Stimulated activated CD8-positive, alpha-beta memory T cell treated with anti-CD3 and anti-CD28 coated beads, Interleukin-12 subunit alpha, Interleukin-12 subunit beta, amount 100 ng/mL, for 24 hours (primary cell): ENCODE results near the gene CSNK1G1.
"Not testable (repeated sequence)": the region's sequence is repeated elsewhere in the genome, so short reads cannot be mapped to it uniquely, and the experiment has no call there.

Source experiments
- DNase-seq: peaks from one replicate; pipeline ENCODE4 v3.0.0-alpha.2; 2020; ENCODE audit errors: extremely low read depth

Gene CSNK1G1

DNA sequence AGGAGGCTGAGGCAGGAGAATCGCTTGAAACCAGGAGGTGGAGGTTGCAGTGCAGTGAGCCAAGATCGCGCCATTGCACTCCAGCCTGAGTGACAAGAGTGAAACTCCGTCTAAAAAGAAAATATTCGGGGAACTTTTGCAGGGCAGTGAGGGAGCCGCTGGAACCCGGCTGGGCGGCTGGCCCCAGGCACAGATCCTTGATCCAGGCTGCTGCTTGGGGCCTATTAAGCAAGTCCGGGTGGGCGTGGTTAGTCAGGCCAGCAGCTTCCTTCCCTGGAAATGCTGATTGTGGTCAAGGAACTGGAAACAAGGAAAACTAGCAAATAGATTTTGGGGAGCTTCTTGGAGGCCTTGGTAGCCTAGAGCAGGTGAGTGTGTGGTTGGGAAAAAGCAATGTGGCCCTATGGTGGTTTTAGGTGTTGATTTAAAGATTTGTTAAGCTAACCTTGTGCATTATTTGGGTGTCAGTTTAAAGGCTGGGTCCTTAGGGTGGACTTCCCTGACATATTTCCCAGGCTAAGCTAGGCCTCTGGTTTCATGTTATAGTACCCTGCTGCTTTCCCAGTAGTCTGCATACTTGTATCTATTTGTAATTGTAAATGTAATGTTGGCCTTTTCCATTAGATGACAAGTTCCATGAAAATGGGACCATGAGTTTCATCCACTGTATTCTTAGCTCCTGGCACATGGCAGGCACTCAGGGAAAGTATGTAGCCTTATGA is 222.2 kb downstream of the CSNK1G1 start:
- no peak for DNase-seq

DNA sequence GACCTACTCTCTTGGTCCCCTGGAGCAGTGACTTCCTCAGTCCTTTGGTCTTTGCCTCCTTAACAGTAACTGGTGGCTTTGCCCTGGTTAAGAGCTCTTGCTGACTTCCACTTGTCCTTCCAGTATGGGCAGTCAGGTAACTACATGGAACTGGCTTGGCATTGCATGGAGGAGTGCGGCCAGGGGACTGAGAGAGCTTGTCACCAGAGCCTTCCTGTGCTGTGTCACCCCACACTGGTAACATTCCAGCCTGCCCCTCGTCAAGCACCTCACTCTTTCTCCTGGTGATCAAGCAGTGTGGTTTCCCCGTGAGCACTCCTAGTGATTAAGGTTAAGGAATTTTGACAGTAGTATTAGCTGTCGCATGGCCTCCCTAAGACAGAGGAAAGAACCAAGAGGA is 223.8 kb downstream of the CSNK1G1 start:
- no peak for DNase-seq

DNA sequence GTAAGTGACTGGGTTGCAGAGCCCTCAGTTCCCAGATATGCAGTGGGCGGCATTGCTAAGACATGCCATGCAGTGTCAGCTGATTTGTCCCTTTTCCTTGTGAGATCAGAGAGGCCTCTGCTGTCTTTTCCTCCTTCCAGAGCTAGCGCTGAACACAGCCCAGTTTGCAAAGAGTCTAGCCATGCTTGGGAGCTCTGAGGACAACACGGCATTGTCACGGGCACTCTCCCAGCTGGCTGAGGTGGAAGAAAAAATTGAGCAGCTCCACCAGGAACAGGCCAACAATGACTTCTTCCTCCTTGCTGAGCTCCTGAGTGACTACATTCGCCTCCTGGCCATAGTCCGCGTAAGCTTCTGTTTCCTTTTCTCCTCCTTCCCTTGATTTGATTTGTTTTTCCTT is 224.4 kb downstream of the CSNK1G1 start:
- no peak for DNase-seq

DNA sequence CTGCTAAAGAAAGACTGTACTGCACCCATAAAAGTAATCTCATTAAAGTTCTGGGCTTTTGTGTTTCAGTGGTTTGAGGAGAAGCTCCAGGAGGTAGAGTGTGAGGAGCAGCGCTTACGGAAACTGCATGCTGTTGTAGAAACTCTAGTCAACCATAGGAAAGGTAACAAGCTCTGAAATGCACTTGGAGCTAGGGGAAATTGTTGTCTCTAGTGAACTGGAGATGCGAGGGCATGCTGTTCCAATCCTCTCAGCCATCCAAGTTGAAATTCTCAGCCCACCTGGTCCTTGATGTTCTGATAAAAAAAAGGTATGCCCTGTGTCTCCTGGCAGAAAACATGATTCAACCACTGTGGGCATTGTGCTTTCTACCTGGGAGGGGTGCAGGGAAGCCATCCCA is 225.8 kb downstream of the CSNK1G1 start:
- no peak for DNase-seq

DNA sequence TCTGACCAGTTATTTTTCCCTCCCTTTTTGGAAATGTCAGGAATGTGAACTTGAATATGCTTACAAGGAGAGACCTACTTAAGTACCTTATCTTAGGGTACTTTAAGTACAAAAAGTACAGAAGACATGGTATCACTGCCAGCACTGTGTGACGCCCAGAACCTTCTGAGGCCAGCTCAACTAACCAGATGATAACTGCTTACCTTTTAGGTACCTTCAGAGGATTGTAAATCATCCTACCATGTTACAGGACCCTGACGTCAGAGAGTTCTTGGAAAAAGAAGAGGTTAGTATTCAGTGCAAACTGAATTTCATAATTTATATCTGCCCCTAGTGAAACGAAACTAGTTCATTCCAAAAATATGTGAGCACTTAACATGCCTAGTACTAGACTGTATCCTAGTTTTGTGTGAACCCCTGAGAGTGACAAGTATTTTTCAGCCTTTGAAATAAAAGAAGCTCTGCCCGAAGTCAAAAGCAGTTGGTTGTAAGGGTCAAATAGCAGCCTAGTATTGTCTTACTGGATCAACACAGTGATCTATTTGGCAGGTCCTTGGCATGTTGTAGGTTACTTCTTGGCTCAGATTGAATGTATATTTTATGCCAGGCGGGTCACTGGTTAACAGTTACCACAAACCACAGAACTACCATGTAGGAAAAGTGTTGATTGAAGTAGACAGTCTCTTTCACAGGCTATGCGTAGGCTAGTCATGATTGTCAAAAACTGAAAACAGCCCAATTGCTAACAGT is 228.3 kb downstream of the CSNK1G1 start:
- no peak for DNase-seq

DNA sequence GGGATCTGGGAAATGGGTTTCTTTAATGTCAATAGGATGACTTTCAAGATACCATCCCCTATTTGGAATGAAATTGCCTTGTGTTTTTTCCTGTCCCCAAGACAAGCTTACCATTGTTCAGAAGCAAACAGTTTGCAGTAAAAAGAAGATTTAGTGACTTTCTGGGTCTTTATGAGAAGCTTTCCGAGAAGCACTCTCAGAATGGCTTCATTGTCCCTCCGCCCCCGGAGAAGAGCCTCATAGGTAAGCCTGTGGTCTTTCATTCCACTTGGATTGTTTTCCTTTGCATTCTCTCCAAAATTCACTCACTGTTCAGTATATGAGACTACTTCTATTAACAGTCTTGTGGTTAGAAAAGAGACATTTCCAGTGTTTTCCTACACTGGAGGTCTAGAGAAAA is 230.0 kb downstream of the CSNK1G1 start:
- no peak for DNase-seq

DNA sequence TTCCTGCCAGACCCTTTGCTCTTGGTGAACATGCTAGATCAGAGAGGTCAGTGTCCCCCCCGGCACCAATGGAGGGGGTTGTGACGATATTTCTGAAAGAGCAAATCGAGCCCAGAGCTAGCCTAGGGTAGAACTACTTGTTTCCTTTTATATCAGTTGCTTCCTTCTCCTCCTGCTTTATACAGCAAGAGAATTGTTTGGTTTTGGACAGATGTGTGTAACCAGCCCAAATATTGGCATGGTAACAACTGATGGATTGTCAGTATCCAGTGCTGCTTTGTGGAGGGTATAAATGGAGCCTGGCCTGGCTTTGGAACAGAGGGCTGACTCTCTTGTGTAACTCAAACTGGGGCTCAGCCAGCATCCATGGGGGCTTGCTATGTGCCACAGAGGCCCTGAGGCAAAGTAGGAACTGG is 233.0 kb downstream of the CSNK1G1 start:
- DNase-seq = no peak

DNA sequence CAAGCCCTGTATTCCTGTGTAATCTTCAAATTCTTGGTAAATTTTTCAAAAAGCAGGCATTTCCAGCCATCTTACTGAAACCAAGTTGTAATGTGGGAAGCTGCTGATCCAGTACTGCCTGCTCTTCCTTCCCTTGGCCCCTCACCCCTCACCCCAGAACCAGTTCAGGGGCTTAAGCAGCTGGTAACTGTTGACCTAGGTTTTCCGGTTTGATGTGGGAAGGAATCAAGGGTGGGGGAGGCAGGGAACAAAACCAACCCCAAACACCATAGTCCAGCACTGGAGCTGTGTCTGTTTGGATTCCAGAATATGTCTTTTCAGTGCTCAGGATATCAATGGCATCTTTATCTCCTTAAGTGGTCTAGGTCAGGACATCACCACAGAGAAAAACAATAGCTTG is 233.5 kb downstream of the CSNK1G1 start:
- DNase-seq = no peak

DNA sequence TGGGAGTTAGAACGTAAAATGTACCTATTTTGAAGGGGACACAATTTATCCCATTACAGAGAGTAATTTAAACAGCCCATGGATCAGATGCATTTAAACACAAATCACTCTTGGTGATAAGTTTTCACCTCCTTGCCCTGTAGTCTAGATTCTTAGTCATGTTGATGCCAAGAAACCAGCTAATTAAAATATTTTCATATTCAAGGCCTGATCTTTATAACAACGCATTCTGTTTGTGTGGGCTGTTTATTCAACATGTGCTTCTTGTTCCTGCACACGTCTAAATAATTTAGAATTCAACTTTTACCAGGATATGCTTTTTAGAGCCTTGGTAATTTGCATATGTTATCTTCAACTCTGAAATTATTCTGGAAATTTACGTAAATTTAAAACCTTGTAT is 234.4 kb downstream of the CSNK1G1 start:
- no peak for DNase-seq

DNA sequence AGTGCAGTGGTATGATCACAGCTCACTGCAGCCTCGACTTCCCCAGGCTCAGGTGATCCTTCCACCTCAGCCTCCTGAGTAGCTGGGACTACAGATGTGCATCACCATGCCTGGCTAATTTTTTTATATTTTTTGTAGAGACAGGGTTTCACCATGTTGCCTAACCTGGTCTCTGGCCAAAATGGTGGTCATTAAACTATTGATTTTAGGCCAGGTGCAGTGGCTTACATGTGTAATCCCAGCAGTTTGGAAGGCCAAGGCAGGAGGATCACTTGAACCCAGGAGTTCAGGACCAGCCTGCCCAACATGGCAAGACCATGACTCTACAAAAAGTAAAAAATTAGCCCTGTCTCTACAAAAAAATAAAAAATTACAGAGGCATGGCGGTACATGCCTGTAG is 235.7 kb downstream of the CSNK1G1 start:
- DNase-seq = not testable (repeated sequence)

DNA sequence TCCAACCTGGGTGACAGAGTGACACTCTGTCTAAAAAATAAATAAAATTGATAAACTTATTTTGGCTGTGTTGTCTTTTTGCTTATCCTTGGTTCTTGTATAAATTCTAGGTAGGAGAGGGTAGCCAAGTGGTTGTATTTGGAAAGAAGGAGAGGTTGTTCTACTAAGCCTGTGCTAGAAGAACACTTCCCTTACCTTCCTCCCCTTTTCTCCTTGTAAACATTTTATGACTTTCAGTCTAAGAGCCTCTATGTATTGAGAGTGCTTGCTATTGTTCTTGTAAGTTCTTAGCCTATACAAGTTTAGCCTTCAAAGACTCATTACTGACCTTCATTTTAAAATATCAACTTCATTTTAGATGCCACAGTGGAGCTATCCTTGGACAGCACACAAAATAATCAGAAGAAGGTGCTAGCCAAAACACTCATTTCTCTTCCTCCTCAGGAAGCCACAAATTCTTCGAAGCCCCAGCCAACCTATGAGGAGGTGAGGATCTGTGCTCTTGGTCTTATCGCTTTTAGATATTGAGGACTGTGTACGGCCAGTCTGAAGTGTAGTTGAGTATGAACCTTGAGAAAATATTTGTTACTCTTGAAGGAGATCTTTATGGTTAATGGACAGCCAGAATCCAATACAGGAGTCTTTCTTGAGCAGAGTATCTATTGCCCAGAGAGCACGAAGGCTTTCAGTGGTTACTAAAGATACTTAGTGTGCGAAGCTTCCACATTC is 238.1 kb downstream of the CSNK1G1 start:
- no peak for DNase-seq
